ENCODE results near the gene CUL4B. TPM values are rescaled to one million over a fixed set of nuclear protein-coding genes. Genes with fewer than 3 reads are reported as not detected.
"Not testable (repeated sequence)": the region's sequence is repeated elsewhere in the genome, so short reads cannot be mapped to it uniquely, and the experiment has no call there.

Gene CUL4B
- total RNA-seq, 1 experiment from 2014 or later: 39.4 TPM

GRCh38 chrX:120522820-120523219 is 37.9 kb downstream of the CUL4B start:
- no peak for DNase-seq (ENCODE audit: low read depth)

GRCh38 chrX:120517936-120518335 is 42.8 kb downstream of the CUL4B start:
- peak; percentile 11 for DNase-seq (ENCODE audit: low read depth)

- DNase-seq (ENCODE audit: low read depth): peak; percentile 22
Measured at GRCh38 chrX:120514236-120514635, 46.5 kb downstream of the CUL4B start.

GRCh38 chrX:120512627-120513026 is 48.1 kb downstream of the CUL4B start:
- no peak for DNase-seq (ENCODE audit: low read depth)

- DNase-seq (ENCODE audit: low read depth): no peak
Measured at GRCh38 chrX:120512222-120512621, 48.5 kb downstream of the CUL4B start.

- DNase-seq (ENCODE audit: low read depth): no peak
Measured at GRCh38 chrX:120504569-120504968, 56.2 kb downstream of the CUL4B start.

GRCh38 chrX:120499301-120500072 is 61.3 kb downstream of the CUL4B start:
- DNase-seq (ENCODE audit: low read depth): peak; percentile 13

- not testable (repeated sequence) for DNase-seq (ENCODE audit: low read depth)
Measured at GRCh38 chrX:120490119-120490518, 70.6 kb downstream of the CUL4B start.

GRCh38 chrX:120486786-120487185 is 74.0 kb downstream of the CUL4B start:
- no peak for DNase-seq (ENCODE audit: low read depth)

GRCh38 chrX:120485638-120486520 is 74.9 kb downstream of the CUL4B start:
- DNase-seq (ENCODE audit: low read depth): peak; percentile 80

- no peak for DNase-seq (ENCODE audit: low read depth)
Measured at GRCh38 chrX:120485315-120485637, 75.5 kb downstream of the CUL4B start.

- no peak for DNase-seq (ENCODE audit: low read depth)
Measured at GRCh38 chrX:120477453-120477852, 83.3 kb downstream of the CUL4B start.

- DNase-seq (ENCODE audit: low read depth): no peak
Measured at GRCh38 chrX:120476714-120477113, 84.0 kb downstream of the CUL4B start.

- not testable (repeated sequence) for DNase-seq (ENCODE audit: low read depth)
Measured at GRCh38 chrX:120475447-120475846, 85.3 kb downstream of the CUL4B start.

Other genes starting within 250 kb of the CUL4B start
- 0.24 and 0.29 TPM in 2 replicates for gene TMEM255A, start 249.5 kb downstream of the CUL4B start, total RNA-seq (2014; rRNA removed; shearing (Covaris generic))
- gene ATP1B4, start 198.9 kb downstream of the CUL4B start, total RNA-seq (2014; rRNA removed; shearing (Covaris generic)): not detected in 2 replicates
- gene LAMP2, start 91.7 kb downstream of the CUL4B start, total RNA-seq (2014; rRNA removed; shearing (Covaris generic)): 118 and 142 TPM in 2 replicates
- 93.1 and 97.7 TPM in 2 replicates for gene MCTS1, start 43.1 kb upstream of the CUL4B start, total RNA-seq (2014; rRNA removed; shearing (Covaris generic))
- gene C1GALT1C1, start 69.1 kb upstream of the CUL4B start, total RNA-seq (2014; rRNA removed; shearing (Covaris generic)): 59.3 and 69.2 TPM in 2 replicates

Data from RPMI7951 (cell line).